Measurements from ENCODE around the gene PLXNC1.

The PLXNC1 gene

DNA sequence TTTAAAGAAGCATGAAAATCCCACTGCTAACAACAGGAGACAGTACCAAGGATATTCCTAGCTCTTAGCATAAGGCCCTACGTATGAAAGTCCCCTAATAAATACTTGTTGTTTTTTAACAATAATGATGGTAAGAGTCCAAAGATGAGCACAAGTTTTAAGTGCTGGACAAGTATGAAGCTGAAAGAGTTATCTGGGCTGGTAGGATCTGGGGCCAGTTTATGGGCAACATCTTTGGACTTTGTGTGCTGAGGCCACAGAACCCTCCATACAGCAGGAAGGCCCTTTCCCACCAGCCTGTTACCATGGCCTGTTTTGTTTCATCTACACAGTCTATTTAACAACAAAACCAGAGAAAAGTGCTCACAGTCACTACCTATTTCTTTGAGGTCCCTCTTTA, 12.5 kb upstream of the PLXNC1 start:
- no peak for FAIRE-seq

DNA sequence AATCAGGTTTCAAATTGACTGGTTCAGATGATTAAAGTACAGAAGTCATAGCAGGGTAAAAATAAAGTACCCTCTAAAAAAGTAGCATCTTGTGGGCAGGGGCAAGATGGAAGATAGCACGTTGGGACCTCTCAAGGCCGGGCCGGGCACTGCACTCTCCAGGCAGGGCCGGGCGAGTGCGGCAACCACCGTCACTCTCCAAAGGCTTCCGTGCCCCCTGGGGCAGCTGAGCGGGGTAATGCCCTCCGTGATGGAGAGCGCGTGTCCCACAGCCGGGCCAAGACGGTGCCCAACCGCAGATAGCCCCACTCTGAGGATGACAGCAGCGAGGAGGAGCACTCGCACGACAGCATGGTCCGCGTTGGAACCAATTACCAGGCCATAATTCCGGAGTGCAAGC, 8.6 kb upstream of the PLXNC1 start:
- no peak for FAIRE-seq

DNA sequence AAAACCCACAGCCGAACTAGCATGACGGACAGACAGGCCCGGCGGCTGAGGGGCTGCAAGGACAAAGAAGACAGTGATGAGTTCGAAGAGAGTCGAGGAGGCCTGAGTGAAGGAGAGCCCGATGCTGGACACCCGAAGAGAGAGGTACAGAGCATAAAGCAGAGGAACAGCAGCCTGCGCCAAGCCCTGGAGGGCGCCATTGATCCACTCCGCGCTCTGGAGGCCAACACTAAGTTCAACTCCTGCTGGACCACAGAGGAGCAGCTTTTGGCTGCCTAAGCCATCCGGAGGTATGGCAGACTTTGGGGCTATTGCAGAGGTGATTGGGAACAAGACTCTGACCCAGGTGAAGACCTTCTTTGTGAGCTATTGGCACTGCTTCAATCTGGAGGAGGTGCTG, 7.8 kb upstream of the PLXNC1 start:
- no peak for FAIRE-seq

DNA sequence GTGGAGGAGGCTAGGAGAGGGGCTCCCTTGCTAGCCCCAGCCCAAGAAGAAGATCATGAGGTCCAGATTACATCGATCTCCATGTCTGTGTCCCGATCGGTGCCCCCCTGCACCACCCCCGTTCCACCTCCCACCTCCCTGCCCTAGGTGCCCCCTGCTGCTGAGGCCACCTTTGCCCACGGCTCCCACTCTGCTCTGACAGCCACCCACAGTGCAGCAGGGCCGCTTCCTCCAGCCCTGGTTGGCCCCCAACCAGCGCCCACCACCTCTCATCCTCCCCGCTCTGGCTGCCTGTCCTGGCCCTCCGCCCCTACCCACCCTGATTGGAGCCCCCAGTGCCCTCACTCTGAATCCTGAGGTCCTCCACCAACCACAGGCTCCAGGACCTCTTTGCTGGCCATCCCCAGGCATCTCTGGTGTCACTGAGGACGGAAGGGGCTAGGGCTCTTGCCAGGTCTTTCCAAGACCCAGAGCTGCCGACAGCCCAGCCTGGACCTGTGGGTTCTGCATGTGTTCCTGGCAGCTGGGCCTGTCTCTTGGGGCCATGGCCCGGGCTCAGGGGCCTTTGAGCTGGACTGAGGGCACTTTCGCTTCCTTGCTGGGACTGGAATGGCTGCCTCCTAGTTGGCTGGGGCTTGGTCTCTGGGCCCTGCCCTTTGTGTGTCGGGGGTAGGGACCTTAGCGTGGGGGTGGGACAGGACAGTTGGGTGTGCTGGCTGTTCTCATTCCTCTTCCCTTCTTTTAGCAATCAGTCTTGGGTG, 7.2 kb upstream of the PLXNC1 start:
- FAIRE-seq: no peak

DNA sequence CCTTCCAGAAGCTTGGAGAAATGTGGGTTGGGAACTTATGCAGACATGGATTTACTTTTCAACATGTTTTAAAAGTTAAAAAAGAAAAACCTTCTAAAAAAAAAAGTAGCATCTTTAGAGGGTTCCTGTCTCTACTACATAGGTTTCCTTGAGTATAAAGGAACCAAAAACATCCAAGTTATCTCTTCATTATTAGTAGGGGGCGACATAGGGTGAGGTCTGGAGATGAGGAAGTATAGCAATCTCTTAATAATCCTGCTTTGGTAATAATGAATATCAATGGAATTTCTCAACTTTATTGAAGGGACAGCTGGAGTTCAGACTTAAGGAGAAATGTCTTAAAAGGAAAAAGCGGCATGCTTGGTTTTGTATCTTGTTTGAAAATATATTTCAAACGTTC, 6.5 kb upstream of the PLXNC1 start:
- no peak for FAIRE-seq

DNA sequence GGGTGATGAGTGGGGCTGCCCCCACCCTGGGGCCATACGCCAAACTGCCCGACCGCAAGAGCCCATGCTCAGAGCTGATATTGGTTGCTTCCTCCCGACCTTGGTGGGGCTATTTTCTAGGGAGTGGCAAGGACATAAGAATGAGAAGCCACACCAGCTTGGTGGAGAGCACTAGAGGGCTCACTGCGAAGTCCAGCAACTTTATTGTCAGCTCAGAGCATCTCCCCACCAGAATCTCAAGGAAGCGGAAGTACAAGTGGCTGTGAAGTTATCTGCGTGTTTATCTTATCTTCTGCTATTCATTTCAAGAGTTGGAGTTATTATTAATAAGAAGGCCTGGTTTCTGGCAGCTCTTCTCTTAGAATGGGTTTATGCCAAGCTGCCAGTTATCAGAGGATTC, 4.9 kb upstream of the PLXNC1 start:
- no peak for FAIRE-seq

DNA sequence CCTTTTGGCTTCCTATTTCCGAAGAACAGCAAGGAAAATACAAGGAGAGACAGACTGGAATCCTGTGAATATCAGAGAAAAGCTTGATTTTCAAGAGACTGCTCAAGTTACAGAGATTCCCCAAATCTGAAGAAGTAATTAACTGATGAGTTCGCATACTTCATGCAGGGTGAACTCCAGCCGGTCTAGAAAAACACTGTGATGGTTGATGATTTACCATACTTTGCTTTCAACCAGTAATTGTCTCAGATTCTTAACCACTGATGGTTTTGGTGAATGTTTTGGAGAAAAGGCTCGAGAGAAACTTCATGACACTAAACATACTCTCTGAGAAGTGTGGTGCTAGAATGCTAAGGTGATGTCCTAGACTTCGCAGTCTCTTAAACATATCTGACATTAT, 4.4 kb upstream of the PLXNC1 start:
- no peak for FAIRE-seq

DNA sequence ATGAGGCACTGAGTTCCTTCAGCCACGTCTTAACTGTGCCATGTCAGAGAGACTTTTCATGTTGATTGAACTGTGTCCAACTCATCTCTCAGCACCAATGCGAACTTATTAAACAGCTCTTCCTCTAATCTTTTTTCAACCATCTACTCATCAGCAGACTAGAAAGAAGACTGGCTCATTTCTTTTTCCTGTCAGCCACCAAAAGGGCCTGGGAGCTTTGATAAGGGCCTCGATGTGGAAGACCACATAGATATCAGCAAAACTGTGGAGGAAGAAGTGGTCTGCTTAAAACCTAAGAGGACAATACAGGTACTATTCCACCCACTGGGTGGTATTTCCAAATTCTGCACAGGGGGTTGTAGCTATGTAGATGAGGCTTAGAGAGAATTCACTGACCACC, 3.6 kb upstream of the PLXNC1 start:
- FAIRE-seq: no peak

DNA sequence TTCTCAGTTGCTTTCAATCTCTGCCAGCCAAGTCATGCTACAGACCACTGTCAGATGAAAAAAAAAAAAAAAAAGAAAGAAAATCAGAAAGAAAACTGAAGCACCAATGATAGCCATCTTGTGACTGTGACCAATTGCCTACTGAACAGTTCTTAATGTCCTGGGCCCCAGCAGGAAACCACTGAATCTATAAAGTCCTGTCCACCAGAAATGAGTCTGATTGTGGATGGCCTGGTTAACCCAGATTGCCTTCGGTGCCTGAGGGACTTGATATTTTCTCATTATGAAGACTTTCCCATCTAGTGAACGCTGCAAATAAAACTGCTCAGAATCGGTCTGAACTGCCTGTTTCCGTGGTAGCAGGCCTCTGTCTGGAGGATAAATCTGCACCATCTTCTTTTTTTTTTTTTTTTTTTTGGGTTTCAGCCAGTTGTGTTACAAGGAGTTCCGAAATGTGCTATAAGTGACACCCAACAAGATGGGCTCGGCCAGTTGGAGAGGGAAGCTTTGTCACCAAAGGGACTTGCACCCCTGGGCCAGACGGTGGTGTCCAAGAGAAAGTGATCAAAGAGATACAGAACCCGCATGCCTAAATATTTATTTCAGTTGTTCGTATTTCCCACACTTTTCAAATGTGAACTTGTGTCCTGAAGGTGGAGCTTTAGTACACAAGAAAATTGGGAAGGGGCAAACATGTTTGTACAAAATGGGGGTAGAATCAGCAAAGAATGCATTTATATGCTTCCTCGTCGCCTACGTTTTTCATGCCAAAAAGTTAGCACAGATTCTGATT, 3.0 kb upstream of the PLXNC1 start:
- FAIRE-seq: no peak

DNA sequence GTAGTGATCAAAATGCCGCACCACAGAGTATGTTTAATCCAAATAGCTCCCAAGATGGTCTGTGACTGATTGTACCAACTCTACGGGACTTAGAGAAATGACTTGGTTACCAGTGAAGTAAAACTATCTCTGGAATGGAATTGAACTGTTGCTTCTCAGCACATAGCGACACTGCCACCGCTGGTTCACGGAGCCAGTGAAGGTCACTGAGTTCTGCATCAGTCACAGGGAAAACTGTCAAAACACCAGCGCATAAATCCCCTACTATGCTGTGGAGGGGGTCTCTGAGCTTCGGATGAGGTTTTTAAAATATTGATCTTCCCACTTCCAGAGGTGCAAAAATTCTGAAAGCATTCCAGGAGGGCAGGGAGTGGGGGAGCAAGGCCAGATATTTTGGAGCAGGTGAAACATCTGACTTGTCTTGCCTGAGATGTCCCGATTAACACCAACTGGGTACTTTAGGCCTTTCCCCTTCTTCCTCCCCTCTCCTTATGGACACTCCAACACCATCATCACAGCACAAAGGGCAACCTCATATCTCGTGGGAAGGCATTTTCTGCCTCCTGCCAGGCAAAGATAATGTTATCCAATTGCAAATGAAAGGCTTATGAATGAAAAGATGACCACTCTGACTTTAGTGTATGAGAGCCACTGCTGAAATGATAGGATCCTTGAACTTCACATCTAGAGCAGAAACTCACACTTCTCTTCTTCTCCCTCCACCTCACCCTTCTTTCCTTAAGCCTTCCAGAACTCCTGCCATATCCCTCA, 2.0 kb upstream of the PLXNC1 start:
- no peak for FAIRE-seq

DNA sequence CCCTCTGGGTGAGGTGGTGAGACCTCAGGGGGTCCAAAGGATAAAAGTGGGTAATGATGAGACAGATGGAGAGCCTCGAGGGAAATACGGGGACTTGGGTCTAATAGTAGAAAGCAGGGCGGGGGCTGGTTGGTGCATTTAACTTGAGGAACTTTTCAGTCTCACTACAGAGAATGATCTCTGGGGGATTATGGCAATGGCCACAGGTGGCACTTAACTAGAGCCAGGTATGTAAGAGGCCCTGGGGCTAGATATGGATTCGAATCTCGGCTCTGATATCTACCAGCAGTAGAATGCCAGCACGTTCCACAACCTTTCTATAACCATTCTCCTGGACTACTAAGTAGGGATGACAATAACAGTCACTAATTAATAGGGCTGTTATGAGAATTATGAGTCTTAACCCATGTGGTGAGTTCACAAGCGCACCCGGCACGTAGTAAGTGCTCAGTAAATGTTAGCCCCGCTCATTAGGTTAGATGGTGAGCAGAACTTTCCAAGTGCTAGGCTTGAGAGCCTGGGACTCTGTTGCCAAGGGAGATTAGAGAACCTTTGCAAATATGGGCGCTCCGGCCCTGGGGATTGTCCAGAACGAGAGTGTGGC, 888 bp upstream of the PLXNC1 start:
- no peak for FAIRE-seq

DNA sequence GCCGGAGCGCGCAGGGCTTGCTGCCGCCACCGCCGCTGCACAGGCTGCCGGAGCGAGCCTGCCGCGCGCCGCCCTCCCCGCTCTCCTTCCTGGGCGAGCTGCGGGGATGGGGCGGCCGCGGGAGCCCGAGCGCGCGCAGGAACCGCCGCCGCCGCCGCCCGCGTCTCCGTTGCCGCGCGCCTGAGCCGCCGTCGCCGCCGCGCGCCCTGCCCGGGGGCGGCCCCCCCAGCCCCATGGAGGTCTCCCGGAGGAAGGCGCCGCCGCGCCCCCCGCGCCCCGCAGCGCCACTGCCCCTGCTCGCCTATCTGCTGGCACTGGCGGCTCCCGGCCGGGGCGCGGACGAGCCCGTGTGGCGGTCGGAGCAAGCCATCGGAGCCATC, 352 bp downstream of the PLXNC1 start:
- no peak for FAIRE-seq

DNA sequence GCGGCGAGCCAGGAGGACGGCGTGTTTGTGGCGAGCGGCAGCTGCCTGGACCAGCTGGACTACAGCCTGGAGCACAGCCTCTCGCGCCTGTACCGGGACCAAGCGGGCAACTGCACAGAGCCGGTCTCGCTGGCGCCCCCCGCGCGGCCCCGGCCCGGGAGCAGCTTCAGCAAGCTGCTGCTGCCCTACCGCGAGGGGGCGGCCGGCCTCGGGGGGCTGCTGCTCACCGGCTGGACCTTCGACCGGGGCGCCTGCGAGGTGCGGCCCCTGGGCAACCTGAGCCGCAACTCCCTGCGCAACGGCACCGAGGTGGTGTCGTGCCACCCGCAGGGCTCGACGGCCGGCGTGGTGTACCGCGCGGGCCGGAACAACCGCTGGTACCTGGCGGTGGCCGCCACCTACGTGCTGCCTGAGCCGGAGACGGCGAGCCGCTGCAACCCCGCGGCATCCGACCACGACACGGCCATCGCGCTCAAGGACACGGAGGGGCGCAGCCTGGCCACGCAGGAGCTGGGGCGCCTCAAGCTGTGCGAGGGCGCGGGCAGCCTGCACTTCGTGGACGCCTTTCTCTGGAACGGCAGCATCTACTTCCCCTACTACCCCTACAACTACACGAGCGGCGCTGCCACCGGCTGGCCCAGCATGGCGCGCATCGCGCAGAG, 873 bp downstream of the PLXNC1 start:
- FAIRE-seq: no peak

DNA sequence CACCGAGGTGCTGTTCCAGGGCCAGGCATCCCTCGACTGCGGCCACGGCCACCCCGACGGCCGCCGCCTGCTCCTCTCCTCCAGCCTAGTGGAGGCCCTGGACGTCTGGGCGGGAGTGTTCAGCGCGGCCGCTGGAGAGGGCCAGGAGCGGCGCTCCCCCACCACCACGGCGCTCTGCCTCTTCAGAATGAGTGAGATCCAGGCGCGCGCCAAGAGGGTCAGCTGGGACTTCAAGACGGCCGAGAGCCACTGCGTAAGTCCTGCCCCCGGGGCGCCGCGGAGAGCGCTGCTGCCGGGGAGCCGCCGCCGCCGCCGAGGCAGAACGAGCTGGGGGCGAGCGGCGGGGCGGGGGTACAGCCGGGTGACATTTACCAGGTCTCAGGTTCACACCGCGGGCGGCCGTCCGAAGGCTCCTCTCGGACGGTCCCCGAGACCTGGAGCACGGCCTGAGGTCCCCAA, 1.4 kb downstream of the PLXNC1 start:
- no peak for FAIRE-seq

DNA sequence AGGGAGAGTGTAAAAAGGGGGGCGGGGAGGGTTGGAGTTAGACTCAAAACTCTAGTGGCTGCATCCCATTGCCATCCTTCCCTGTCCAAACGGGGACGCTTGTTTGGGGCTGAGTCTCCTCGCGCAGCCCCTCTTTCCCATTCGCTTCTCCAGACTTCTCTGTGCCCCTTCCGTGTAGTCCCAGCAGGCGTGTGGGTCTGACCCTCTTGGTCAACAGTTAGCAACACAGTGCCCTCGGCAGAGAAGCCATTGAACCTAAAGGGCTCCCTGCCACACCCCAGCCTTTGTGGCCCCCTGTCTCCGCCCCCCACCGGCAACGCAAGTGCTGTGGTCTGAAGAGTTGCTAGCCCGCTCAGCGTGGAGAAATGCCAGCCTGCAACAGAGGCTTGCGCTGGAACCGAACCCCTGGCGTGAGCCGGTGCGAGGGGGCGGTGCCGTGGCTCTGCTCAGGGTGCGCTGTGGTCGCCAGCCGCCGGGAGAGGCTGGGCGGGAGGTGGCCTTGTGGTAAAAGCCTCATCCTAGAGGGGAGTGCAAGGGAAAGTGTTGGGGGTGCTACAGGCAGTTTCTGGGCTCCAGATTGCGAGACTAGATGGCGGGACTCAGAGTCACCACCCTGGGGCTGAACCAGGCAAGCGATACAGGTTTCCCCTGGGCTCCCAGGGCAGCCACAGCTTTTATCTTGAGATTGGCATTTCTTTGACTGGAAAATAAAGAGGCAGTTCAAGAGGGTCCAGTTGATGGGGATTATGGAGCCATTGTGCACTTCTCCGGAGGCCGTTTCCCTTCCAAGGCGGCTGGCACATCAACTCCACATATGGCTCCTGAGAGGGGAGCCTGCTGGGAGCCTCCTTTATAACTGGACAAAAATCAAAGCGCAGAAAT, 2.1 kb downstream of the PLXNC1 start:
- FAIRE-seq: no peak

DNA sequence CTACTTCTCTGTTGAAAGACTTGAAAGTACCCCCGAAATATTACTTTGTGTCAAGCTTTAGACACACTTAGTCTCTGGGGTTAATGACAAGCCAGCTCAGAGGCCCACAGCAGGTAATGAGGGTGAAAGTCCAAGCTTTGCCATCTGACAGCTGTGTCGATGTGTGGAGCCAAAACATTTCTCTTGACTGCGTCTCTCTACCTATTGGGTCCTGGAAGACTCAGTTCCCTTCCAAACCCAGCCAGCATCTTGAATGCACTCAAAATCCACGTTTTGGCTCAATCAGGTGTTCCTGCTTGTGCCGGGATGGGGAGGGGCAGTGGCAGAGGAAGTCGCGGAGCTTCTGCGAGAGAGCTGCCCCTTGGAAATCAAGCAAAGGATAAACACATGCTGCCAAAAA, 3.2 kb downstream of the PLXNC1 start:
- no peak for FAIRE-seq

DNA sequence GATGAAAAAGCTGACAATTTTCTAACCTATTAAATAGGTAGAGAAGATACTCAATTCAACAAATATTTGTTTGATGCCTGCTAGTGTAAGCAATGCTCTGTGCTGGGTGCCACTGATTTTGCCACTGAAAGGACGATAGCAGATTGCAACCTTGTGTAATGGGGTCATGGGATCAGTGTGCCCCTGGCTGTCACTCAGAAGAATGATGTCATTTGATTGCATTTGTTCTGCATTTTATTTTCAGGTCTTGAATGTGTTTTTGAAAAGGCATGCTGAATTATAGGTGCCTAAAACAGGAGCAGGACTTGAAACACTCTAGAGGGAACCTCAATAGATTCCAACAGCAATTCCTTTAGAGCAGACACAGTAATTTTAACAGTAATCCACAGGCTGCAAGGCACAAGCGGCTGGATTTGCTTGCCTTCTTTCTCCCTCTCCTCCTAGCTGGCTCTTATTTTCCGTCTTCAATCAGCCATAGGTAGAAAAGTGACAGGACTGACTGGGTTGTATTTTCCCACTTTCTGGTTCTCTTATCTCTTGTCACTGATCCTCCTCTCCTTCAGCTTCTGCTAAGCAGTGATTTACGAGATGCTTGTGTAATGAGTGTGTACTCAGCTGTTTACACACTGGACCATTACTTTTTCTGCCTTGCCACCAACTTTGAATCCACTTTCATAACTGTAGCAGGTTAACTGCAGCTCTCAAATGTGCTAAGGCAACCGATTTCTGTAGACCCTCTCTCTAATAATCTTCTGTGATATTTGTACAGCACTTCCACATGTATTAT, 4.1 kb downstream of the PLXNC1 start:
- no peak for FAIRE-seq

DNA sequence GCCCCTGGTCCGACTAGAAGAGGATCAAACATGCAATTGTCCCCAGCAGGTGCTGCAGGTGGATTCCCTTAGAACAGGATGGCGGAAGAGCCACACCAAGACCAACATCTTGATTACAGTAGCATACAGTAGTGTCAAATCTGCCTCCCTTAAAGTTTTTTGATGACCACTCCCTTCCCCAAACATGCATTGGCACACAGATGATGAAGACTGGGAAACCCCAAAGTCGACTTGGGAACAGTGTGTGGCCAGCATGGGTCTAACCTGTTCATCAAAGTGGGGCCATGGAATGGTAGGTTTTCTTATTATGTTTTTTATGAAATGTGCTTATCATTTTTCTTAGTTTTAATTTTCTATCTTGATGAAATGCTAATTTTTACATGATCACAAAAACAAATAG, 8.8 kb downstream of the PLXNC1 start:
- no peak for FAIRE-seq

DNA sequence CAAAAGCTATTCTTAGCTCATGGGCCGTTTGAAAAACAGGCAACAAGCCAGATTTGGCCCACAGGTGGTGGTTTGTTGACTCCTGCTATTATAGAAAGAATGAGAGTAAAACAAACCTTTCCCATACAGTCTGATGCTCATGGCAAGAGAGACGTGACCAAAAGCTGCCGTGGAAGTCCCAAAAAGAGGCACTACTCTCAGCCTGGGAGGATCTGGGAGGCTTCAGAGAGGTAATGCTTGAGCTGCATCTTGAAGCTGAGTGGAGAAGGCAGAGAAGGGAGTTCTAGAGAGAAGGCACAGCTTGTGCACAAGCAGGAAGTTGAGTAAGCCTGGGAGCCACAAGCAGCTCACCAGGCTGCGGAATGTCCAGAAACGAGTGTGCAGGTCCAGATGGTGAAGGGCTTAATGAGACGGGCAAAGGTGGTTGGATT, 9.6 kb downstream of the PLXNC1 start:
- FAIRE-seq: no peak

DNA sequence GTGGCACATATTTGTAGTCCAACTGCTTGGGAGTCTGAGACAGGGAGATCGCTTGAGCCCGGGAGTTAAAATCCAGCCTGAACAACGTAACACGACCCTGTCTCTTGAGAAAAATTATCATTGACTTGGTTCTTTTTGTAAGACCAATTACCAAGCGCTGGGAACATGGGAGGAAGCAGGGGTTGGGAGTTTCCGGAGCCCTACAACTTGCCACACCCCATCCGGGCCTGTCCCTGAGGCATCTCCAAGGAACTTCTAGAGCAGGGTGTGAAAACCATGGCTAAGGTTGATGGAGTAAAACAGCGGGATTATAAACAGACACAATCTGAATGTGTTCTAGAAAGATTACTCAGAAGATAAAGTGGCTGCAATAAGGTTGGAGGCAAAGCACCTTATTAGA, 10.3 kb downstream of the PLXNC1 start:
- no peak for FAIRE-seq

DNA sequence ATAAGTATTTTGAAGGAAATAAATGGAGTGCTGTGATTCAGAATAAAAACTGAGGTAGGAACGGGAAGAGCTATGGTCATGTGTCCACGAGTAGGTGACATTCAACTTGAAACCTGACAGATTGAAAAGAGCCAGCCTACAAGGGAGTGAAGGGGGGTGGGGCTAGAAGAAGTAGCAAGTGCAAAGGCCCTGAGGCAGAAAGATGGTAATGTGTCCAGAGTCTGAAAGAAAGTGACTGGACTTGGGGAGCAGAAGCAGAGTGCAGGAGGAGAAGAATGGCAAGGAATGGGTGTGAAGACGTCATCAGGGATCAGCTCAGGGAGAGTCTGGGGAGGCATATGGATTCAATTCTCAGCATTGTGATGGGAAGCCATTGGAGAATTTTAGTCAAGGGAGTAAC, 13.7 kb downstream of the PLXNC1 start:
- FAIRE-seq: no peak
